ENCODE measurements around the gene OARD1.

- TF ChIP-seq, protein P1, sequence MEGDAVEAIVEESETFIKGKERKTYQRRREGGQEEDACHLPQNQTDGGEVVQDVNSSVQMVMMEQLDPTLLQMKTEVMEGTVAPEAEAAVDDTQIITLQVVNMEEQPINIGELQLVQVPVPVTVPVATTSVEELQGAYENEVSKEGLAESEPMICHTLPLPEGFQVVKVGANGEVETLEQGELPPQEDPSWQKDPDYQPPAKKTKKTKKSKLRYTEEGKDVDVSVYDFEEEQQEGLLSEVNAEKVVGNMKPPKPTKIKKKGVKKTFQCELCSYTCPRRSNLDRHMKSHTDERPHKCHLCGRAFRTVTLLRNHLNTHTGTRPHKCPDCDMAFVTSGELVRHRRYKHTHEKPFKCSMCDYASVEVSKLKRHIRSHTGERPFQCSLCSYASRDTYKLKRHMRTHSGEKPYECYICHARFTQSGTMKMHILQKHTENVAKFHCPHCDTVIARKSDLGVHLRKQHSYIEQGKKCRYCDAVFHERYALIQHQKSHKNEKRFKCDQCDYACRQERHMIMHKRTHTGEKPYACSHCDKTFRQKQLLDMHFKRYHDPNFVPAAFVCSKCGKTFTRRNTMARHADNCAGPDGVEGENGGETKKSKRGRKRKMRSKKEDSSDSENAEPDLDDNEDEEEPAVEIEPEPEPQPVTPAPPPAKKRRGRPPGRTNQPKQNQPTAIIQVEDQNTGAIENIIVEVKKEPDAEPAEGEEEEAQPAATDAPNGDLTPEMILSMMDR (IDR thresholded peaks at IDR 0.05), result no peak
- no peak for TF ChIP-seq POLR2A (IDR thresholded peaks at IDR 0.05)
Measured at GRCh38 chr6:41049955-41050354, 22.2 kb downstream of the OARD1 start.

All from heart left ventricle (tissue), 13 donors.